Stimulated activated CD4-positive, alpha-beta T cell treated with anti-CD3 and anti-CD28 coated beads, Interleukin-12 subunit alpha, Interleukin-12 subunit beta, amount 100 ng/mL, for 4 hours (primary cell): ENCODE results near the gene GEMIN5.
A peak's percentile ranks its signal among the peaks of the same experiment; 100 is the strongest.
"Not testable (repeated sequence)": the region's sequence is repeated elsewhere in the genome, so short reads cannot be mapped to it uniquely, and the experiment has no call there.

Experiments
- DNase-seq: peaks from one replicate; pipeline ENCODE4 v3.0.0-alpha.2; 2020

GEMIN5 gene, protein sequence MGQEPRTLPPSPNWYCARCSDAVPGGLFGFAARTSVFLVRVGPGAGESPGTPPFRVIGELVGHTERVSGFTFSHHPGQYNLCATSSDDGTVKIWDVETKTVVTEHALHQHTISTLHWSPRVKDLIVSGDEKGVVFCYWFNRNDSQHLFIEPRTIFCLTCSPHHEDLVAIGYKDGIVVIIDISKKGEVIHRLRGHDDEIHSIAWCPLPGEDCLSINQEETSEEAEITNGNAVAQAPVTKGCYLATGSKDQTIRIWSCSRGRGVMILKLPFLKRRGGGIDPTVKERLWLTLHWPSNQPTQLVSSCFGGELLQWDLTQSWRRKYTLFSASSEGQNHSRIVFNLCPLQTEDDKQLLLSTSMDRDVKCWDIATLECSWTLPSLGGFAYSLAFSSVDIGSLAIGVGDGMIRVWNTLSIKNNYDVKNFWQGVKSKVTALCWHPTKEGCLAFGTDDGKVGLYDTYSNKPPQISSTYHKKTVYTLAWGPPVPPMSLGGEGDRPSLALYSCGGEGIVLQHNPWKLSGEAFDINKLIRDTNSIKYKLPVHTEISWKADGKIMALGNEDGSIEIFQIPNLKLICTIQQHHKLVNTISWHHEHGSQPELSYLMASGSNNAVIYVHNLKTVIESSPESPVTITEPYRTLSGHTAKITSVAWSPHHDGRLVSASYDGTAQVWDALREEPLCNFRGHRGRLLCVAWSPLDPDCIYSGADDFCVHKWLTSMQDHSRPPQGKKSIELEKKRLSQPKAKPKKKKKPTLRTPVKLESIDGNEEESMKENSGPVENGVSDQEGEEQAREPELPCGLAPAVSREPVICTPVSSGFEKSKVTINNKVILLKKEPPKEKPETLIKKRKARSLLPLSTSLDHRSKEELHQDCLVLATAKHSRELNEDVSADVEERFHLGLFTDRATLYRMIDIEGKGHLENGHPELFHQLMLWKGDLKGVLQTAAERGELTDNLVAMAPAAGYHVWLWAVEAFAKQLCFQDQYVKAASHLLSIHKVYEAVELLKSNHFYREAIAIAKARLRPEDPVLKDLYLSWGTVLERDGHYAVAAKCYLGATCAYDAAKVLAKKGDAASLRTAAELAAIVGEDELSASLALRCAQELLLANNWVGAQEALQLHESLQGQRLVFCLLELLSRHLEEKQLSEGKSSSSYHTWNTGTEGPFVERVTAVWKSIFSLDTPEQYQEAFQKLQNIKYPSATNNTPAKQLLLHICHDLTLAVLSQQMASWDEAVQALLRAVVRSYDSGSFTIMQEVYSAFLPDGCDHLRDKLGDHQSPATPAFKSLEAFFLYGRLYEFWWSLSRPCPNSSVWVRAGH (N-terminal part only)

GRCh38 chr5:154937718-154938466 lies at the start of gene GEMIN5:
GEMIN5 (minus strand) TSS chr5:154938211; CDS start chr5:154938133, 78 bp downstream.
- DNase-seq: peak; percentile 81

- no peak for DNase-seq
These were observed 48.1 kb upstream of the GEMIN5 start for GRCh38 chr5:154986151-154986550.

DNA sequence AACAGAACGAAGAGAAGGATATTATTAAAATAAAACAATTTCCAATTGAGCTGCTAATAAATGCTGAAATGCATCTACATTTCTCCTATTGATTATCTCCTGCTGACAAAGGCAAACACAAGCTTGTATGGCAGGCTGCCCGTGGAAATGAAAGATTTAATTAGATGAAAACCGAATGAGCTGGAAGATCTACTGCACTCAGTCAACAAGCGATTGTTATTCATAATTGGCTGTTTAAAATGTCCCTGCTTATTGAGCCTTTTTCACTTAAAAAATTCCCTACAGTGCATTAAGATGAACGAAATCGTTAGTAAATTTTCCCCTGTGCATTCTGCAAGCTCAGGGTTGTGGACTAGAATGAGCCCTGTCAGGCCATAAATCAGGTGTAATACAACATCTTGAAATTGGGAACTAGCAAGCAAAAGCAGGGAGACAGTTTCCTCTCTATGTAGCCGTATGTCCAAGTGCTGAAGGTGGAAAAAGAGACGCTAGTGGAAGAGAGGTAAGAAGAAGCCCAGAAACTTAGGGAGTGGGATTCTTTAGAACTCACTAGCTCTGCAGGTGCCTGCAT lies 47.0 kb upstream of the GEMIN5 start:
- no peak for DNase-seq

- DNase-seq: not testable (repeated sequence)
These were observed 40.3 kb upstream of the GEMIN5 start for GRCh38 chr5:154978294-154978693.

DNA sequence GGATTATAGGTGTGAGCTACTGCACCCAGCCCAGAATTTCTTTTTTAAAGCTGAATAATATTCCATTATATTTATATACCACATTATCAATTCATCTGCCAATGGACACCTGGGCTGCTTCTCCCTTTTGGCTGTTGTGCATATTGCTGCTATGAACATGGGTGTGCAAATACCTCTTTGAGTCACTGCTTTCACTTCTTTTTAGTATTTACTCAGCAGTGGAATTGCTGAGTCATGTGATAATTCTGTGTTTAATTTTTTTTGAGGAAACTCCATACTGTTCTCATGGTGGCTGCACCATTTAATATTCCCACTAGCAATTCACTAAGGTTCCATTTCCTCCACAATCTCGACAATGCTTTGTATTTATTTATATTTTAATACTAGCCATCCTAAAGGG lies 39.4 kb upstream of the GEMIN5 start:
- no peak for DNase-seq

DNA sequence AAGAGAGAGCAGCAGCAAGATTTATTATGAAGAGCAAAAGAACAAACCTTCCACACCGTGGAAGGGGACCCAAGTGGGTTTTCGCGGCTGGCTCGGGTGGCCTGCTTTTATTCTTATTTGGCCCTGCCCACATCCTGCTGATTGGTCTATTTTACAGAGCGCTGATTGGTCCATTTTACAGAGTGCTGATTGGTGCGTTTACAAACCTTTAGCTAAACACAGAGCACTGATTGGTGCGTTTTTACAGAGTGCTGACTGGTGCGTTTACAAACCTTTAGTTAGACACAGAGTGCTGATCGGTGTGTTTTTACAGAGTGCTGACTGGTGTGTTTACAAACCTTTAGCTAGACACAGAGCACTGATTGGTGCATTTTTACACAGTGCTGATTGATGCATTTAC lies 38.1 kb upstream of the GEMIN5 start:
- DNase-seq: not testable (repeated sequence)

GRCh38 chr5:154972476-154973080 lies 34.6 kb upstream of the GEMIN5 start:
- DNase-seq: no peak

- DNase-seq: no peak
These were observed 33.5 kb upstream of the GEMIN5 start for GRCh38 chr5:154971501-154971900.

DNA sequence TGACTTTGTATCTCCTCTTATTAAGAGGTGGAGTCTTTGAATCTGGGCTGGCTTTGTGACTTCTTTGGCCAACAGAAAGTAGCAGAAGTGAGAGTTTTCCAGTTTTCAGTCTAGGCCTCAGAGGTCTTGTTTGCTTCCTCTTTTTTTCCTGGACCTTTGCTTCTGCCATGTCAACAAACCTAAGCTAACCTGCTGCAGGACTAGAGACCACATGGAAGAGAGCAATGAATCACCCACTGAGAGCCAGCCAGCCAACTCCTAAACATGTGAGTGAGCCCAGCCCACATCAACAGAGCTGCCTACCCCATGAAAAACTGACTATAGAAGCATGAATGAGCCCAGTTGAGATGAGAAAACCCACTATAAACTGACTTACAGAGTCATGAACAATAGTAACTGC lies 32.7 kb upstream of the GEMIN5 start:
- no peak for DNase-seq

- DNase-seq: no peak
These were observed 30.9 kb upstream of the GEMIN5 start for GRCh38 chr5:154968953-154969352.

GRCh38 chr5:154967421-154968024 lies 29.5 kb upstream of the GEMIN5 start:
- DNase-seq: no peak

- DNase-seq: no peak
These were observed 28.9 kb upstream of the GEMIN5 start for GRCh38 chr5:154966874-154967273.

GRCh38 chr5:154966081-154966841 lies 28.2 kb upstream of the GEMIN5 start:
- no peak for DNase-seq

DNA sequence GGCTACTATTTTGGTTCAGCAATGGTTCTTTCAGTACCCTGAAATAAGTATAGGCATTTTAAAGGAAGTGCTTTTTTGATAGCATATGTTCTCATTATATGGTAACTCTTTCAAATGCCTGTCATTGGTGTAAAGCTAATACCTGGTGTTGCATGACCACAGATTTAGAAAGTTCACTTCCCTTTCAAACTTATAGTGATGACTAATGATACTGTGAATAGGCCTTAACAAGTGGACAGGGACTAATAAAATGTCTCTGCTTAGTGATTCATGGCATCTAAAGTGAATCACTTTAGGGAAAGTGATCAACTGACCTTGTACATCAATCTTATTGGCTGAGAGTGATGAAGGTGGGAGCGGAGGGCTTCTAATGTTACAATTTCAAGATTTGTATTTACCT lies 24.5 kb upstream of the GEMIN5 start:
- no peak for DNase-seq

DNA sequence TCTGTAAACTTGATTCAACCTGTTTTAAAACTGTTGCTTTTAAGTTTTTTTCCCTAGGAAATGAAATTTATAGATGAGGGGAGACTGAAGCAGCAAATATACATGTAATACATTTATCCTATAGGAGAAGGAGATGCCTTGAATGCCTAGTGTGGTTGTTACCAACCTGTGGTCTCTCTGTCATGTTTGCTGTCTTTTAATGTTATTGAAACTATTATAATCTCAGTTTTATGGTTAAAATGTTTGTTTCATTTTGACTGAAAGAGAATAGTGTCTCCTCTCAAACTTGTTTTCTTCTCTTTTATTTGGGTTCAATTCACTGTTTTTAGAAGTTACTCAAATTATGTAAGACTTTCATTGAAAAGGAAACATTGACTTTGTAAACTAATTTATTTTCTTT lies 18.7 kb upstream of the GEMIN5 start:
- no peak for DNase-seq

DNA sequence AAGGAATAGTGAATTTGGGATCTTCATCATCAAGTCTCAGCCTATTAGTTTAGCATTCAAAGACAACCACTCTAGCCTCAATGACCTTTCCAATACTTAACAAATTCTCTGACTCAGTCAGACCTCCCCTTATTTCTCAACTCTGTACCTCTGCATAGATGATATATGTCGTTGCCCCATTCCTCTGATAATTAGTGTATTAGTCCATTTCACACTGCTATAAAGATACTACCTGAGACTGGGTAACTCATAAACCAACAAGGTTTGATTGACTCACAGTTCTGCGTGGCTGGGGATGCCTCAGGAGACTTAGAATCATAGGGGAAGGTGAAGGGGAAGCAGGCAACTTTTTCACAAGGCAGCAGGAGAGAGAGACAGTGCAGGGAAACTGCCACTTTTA lies 11.8 kb upstream of the GEMIN5 start:
- DNase-seq: no peak

DNA sequence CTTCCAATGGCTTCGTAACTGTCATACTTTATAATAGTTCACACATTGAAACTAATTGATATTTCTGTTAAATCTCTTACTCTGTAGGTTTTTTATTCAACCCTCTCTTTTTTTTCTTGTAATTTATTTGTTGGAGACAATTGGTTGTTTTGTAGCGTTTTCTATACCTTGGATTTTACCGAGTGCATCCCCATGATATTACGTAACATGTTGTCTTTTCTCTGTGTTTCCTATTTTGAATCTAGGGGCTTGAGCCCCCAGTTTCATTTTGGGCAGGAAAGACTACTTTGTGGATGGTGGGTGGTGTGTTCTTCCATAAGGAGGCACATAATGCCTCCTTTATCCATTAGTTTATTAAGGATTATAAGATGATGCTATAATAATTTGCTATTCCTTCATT lies 10.3 kb upstream of the GEMIN5 start:
- no peak for DNase-seq

GRCh38 chr5:154947778-154948177 lies 9.8 kb upstream of the GEMIN5 start:
- no peak for DNase-seq

- DNase-seq: no peak
These were observed 7.8 kb upstream of the GEMIN5 start for GRCh38 chr5:154945695-154946301.

DNA sequence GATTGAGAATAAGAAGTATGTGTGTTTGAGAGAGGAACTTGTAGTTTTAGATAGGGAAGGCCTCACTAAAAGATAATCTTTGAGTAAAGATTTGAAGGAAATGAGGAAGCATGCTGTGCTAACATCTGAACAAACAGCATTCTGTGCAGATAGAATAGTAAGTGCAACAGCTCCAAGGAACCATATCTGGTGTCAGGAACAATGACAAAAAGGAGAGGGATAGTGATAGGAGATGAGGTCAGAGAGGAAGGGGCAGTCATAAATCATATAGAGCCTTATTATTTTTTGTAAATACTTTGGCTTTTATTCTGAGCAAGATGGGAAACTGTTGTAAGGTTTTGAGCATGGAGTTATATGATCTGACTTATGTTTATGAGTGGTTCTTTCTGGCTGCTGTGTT lies 6.7 kb upstream of the GEMIN5 start:
- no peak for DNase-seq
